HG02981 (cell line): ENCODE measurements around the gene ENC1.

Experiments
- ATAC-seq: cut with Tn5 transposase; IDR thresholded peaks from one replicate; pipeline ENCODE4 v1.9.1; 2021; ENCODE audit warnings: mild to moderate bottlenecking, moderate library complexity; ENCODE audit not compliant: unreplicated experiment

ENC1 gene

GRCh38 chr5:74633695-74634094, 6.8 kb downstream of the ENC1 start:
- no peak for ATAC-seq

GRCh38 chr5:74632947-74633356, 7.6 kb downstream of the ENC1 start:
- no peak for ATAC-seq

- ATAC-seq, result peak; percentile 94
Measured at GRCh38 chr5:74631081-74631953, 9.2 kb downstream of the ENC1 start.

- no peak for ATAC-seq
Measured at GRCh38 chr5:74630453-74631066, 10.0 kb downstream of the ENC1 start.

GRCh38 chr5:74629326-74629725, 11.2 kb downstream of the ENC1 start:
- ATAC-seq, result no peak

GRCh38 chr5:74628359-74628758, 12.2 kb downstream of the ENC1 start:
- ATAC-seq, result no peak

- no peak for ATAC-seq
Measured at GRCh38 chr5:74627646-74628279, 12.8 kb downstream of the ENC1 start.

- ATAC-seq, result no peak
Measured at GRCh38 chr5:74626386-74627222, 13.9 kb downstream of the ENC1 start.

GRCh38 chr5:74625742-74626241, 14.7 kb downstream of the ENC1 start:
- no peak for ATAC-seq

- no peak for ATAC-seq
Measured at GRCh38 chr5:74624931-74625505, 15.5 kb downstream of the ENC1 start.

GRCh38 chr5:74624501-74624900, 16.0 kb downstream of the ENC1 start:
- no peak for ATAC-seq

- ATAC-seq, result no peak
Measured at GRCh38 chr5:74623748-74624408, 16.6 kb downstream of the ENC1 start.

GRCh38 chr5:74623006-74623611, 17.4 kb downstream of the ENC1 start:
- no peak for ATAC-seq

- no peak for ATAC-seq
Measured at GRCh38 chr5:74622122-74622521, 18.4 kb downstream of the ENC1 start.

GRCh38 chr5:74621492-74621891, 19.0 kb downstream of the ENC1 start:
- no peak for ATAC-seq

GRCh38 chr5:74619308-74619707, 21.2 kb downstream of the ENC1 start:
- no peak for ATAC-seq

- no peak for ATAC-seq
Measured at GRCh38 chr5:74618106-74618505, 22.4 kb downstream of the ENC1 start.

- no peak for ATAC-seq
Measured at GRCh38 chr5:74617202-74617601, 23.3 kb downstream of the ENC1 start.
